GM21825 (cell line): ENCODE measurements around the gene GRK7.

Experiments
- ATAC-seq: cut with Tn5 transposase; IDR thresholded peaks from one replicate; pipeline ENCODE4 v1.9.1; 2021; ENCODE audit warnings: mild to moderate bottlenecking, moderate library complexity; ENCODE audit not compliant: unreplicated experiment

The GRK7 gene

GRCh38 chr3:141763088-141763750, at the start of gene GRK7:
TSS of gene GRK7 (plus strand) at chr3:141763408. CDS start at chr3:141778285, 14,877 bp downstream.
- ATAC-seq = no peak

GRCh38 chr3:141714671-141715070, 48.5 kb upstream of the GRK7 start:
- ATAC-seq = no peak

GRCh38 chr3:141722081-141722480, 41.1 kb upstream of the GRK7 start:
- ATAC-seq = no peak

- no peak for ATAC-seq
Observed at GRCh38 chr3:141722648-141723047, 40.6 kb upstream of the GRK7 start.

- no peak for ATAC-seq
Observed at GRCh38 chr3:141723255-141723654, 40.0 kb upstream of the GRK7 start.

- ATAC-seq = no peak
Observed at GRCh38 chr3:141724186-141724585, 39.0 kb upstream of the GRK7 start.

GRCh38 chr3:141725036-141725435, 38.2 kb upstream of the GRK7 start:
- ATAC-seq = no peak

GRCh38 chr3:141726483-141726882, 36.7 kb upstream of the GRK7 start:
- no peak for ATAC-seq

GRCh38 chr3:141728355-141728892, 34.8 kb upstream of the GRK7 start:
- no peak for ATAC-seq

GRCh38 chr3:141729240-141729639, 34.0 kb upstream of the GRK7 start:
- no peak for ATAC-seq

- ATAC-seq = no peak
Observed at GRCh38 chr3:141735176-141735575, 28.0 kb upstream of the GRK7 start.

- no peak for ATAC-seq
Observed at GRCh38 chr3:141735770-141736465, 27.3 kb upstream of the GRK7 start.

- no peak for ATAC-seq
Observed at GRCh38 chr3:141737093-141737492, 26.1 kb upstream of the GRK7 start.

- no peak for ATAC-seq
Observed at GRCh38 chr3:141737678-141738021, 25.6 kb upstream of the GRK7 start.

GRCh38 chr3:141738022-141738890, 25.0 kb upstream of the GRK7 start, which contains the start of gene RNF7:
TSS of gene RNF7 (plus strand) at chr3:141738298. CDS start at chr3:141738342, 44 bp downstream.
- ATAC-seq = peak; percentile 98

- no peak for ATAC-seq
Observed at GRCh38 chr3:141738891-141739363, 24.3 kb upstream of the GRK7 start.

GRCh38 chr3:141739731-141740130, 23.5 kb upstream of the GRK7 start:
- ATAC-seq = no peak

- ATAC-seq = no peak
Observed at GRCh38 chr3:141740349-141740748, 22.9 kb upstream of the GRK7 start.

- no peak for ATAC-seq
Observed at GRCh38 chr3:141743305-141743704, 19.9 kb upstream of the GRK7 start.

- no peak for ATAC-seq
Observed at GRCh38 chr3:141746962-141747361, 16.2 kb upstream of the GRK7 start.

GRCh38 chr3:141753399-141753798, 9.8 kb upstream of the GRK7 start:
- ATAC-seq = no peak
